ENCODE data around the gene PARD3B. TPM values are rescaled to one million over a fixed set of nuclear protein-coding genes. Genes with fewer than 3 reads are reported as not detected.

Gene PARD3B
- total and polyA plus RNA-seq, 2 of the 13 experiments (the other 11 are each of a cell fraction or from before 2014, with no cell fraction given): 0.71 to 2.3 TPM

GRCh38 chr2:204611764-204612163 lies 66.5 kb downstream of the PARD3B start:
- TF ChIP-seq POLR2G (IDR thresholded peaks at IDR 0.05; ENCODE audit: low read depth, low read length): no peak
- peak; percentile 47 to 65; a peak in 3 of 4 replicates for TF ChIP-seq MAFK (conservative IDR thresholded peaks at IDR 0.05 in 1 of 2, IDR thresholded peaks at IDR 0.05 in 1 of 2; ENCODE audit: low read length in 2 of 2)
- no peak for TF ChIP-seq ZNF260 (CRISPR knock-in tag; IDR thresholded peaks at IDR 0.05; ENCODE audit: borderline replicate concordance, low read depth)
- no peak for TF ChIP-seq GATAD2A (CRISPR knock-in tag; IDR thresholded peaks at IDR 0.05)
- no peak for TF ChIP-seq ZNF777 (CRISPR knock-in tag; IDR thresholded peaks at IDR 0.05)
- no peak for TF ChIP-seq ESRRA (CRISPR knock-in tag; IDR thresholded peaks at IDR 0.05; ENCODE audit: low read depth)
- TF ChIP-seq, protein P1, sequence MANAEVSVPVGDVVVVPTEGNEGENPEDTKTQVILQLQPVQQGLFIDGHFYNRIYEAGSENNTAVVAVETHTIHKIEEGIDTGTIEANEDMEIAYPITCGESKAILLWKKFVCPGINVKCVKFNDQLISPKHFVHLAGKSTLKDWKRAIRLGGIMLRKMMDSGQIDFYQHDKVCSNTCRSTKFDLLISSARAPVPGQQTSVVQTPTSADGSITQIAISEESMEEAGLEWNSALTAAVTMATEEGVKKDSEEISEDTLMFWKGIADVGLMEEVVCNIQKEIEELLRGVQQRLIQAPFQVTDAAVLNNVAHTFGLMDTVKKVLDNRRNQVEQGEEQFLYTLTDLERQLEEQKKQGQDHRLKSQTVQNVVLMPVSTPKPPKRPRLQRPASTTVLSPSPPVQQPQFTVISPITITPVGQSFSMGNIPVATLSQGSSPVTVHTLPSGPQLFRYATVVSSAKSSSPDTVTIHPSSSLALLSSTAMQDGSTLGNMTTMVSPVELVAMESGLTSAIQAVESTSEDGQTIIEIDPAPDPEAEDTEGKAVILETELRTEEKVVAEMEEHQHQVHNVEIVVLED (CRISPR knock-in tag; IDR thresholded peaks at IDR 0.05; ENCODE audit: borderline replicate concordance): no peak
- intact Hi-C loops (cut with micrococcal nuclease; ENCODE audit: unreplicated experiment) (no loop called here), in situ Hi-C loops (cut with HindIII; ENCODE audit: extremely low pct_ligation_motif_present, low pct_unique_long_range_greater_than_20kb) (no loop called here)
- ChIA-PET POLR2A (no interaction called here), CTCF (ENCODE audit: low intra/inter-chr PET ratio, low total read pairs) (no interaction called here)
- no peaks in the 10 kb centered on the region for H3K36me3 ChIP-seq (replicated peaks in 1 of 2; ENCODE audit: control insufficient read depth in 1 of 2, insufficient read depth in 2 of 2, low read length in 2 of 2)
- peak overlapping the region; percentile 37 for H3K4me2 ChIP-seq (ENCODE audit: low read depth, low read length)
- WGBS (ENCODE audit: low lambda C conversion rate): 24% methylated on average over 2 of the region's 2 CpGs
- no peaks in the 10 kb centered on the region for H3K79me2 ChIP-seq (ENCODE audit: insufficient read depth, low read length)
- H3K9me3 ChIP-seq (ENCODE audit: low read length): peaks cover 14% of the 10 kb centered on the region; the same call in 1 of the 2 replicates
- H2AFZ ChIP-seq (ENCODE audit: low read length): peak overlapping the region; percentile 30
- H3K4me1 ChIP-seq (ENCODE audit: insufficient read depth, low read length): peaks cover 25% of the 10 kb centered on the region
- ATAC-seq (peak; percentile 67), FAIRE-seq (no peak), DNase-seq (ENCODE audit: low spot score) (no peak)
- peak overlapping the region; percentile 24 for H3K27ac ChIP-seq (ENCODE audit: extremely low read length, insufficient read depth, low read length)
- BruUV-seq (replicated peaks): no TSS peak
- no peaks in the 10 kb centered on the region for H3K27me3 ChIP-seq (ENCODE audit: control insufficient read depth in 1 of 2, insufficient read depth in 2 of 2, low read length in 2 of 2)
- peak overlapping the region; percentile 37; the same call in 1 of the 2 replicates for H3K9ac ChIP-seq (ENCODE audit: insufficient read depth, low read depth, low read length)
- H3K4me3 ChIP-seq (replicated peaks in 1 of 3; ENCODE audit: insufficient read depth in 1 of 3, low read depth in 2 of 3, low read length in 3 of 3): peak overlapping the region in 2 of 3 experiments; percentile 9 to 22; a peak in 1 of 6 replicates
- H4K20me1 ChIP-seq (ENCODE audit: insufficient read depth, low read length): no peaks in the 10 kb centered on the region

DNA sequence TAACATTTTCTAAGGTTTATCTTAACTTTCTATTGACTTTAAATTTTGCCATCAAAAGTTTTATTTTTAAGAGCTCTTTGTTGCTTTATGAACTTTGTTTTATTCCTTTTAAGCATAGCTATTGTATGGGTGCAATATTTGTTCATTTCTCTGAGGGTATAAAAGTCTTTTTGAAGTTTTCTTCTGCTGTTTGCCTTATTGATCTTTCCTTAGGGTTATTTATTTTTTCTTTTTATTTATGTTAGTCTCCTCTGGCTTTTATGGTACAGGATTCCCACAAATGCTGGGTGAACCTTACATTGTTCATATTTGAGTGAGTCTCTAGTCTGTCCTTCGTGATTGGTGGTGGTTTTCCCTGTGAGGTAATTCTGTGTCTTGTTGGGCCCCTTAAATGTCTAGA lies 68.4 kb downstream of the PARD3B start:
- BruUV-seq (replicated peaks): no TSS peak
- POLR2A ChIA-PET: no interaction called here
- peaks cover 22% of the 10 kb centered on the region; the same call in 1 of the 2 replicates for H3K9me3 ChIP-seq (ENCODE audit: low read length)
- WGBS (ENCODE audit: low lambda C conversion rate): 5% methylated on average over 1 of the region's 1 CpG
- H3K36me3 ChIP-seq (replicated peaks in 1 of 2; ENCODE audit: control insufficient read depth in 1 of 2, insufficient read depth in 2 of 2, low read length in 2 of 2): no peaks in the 10 kb centered on the region
- no peak overlapping the region for H2AFZ ChIP-seq (ENCODE audit: low read length)
- H3K4me2 ChIP-seq (ENCODE audit: low read depth, low read length): 0 out of 2 replicates have a peak overlapping the region, but pooled peaks have one; percentile 34
- H3K79me2 ChIP-seq (ENCODE audit: insufficient read depth, low read length): no peaks in the 10 kb centered on the region
- in situ Hi-C loops (cut with HindIII; ENCODE audit: extremely low pct_ligation_motif_present, low pct_unique_long_range_greater_than_20kb): no loop called here
- CTCF ChIA-PET (ENCODE audit: low intra/inter-chr PET ratio, low total read pairs): no interaction called here
- no peak overlapping the region for H3K4me3 ChIP-seq (replicated peaks in 1 of 3; ENCODE audit: insufficient read depth in 1 of 3, low read depth in 2 of 3, low read length in 3 of 3)
- no peak overlapping the region for H3K9ac ChIP-seq (ENCODE audit: insufficient read depth, low read depth, low read length)
- ATAC-seq (peak; percentile 42), FAIRE-seq (no peak), DNase-seq (ENCODE audit: low spot score) (no peak)
- no peaks in the 10 kb centered on the region for H4K20me1 ChIP-seq (ENCODE audit: insufficient read depth, low read length)
- H3K27me3 ChIP-seq (ENCODE audit: control insufficient read depth in 1 of 2, insufficient read depth in 2 of 2, low read length in 2 of 2): no peaks in the 10 kb centered on the region
- H3K4me1 ChIP-seq (ENCODE audit: insufficient read depth, low read length): peaks cover 25% of the 10 kb centered on the region
- intact Hi-C loops (cut with micrococcal nuclease; ENCODE audit: unreplicated experiment): no loop called here
- H3K27ac ChIP-seq (ENCODE audit: extremely low read length, insufficient read depth, low read length): peak overlapping the region; percentile 6
- TF ChIP-seq, protein P2, sequence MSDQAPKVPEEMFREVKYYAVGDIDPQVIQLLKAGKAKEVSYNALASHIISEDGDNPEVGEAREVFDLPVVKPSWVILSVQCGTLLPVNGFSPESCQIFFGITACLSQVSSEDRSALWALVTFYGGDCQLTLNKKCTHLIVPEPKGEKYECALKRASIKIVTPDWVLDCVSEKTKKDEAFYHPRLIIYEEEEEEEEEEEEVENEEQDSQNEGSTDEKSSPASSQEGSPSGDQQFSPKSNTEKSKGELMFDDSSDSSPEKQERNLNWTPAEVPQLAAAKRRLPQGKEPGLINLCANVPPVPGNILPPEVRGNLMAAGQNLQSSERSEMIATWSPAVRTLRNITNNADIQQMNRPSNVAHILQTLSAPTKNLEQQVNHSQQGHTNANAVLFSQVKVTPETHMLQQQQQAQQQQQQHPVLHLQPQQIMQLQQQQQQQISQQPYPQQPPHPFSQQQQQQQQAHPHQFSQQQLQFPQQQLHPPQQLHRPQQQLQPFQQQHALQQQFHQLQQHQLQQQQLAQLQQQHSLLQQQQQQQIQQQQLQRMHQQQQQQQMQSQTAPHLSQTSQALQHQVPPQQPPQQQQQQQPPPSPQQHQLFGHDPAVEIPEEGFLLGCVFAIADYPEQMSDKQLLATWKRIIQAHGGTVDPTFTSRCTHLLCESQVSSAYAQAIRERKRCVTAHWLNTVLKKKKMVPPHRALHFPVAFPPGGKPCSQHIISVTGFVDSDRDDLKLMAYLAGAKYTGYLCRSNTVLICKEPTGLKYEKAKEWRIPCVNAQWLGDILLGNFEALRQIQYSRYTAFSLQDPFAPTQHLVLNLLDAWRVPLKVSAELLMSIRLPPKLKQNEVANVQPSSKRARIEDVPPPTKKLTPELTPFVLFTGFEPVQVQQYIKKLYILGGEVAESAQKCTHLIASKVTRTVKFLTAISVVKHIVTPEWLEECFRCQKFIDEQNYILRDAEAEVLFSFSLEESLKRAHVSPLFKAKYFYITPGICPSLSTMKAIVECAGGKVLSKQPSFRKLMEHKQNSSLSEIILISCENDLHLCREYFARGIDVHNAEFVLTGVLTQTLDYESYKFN (CRISPR knock-in tag; conservative IDR thresholded peaks at IDR 0.05): peak; percentile 47
- TF ChIP-seq PCBP1 (IDR thresholded peaks at IDR 0.05; ENCODE audit: borderline replicate concordance, low read depth, low read length) (no peak), TGIF2 (CRISPR knock-in tag; IDR thresholded peaks at IDR 0.05) (no peak), SOX5 (CRISPR knock-in tag; IDR thresholded peaks at IDR 0.05; ENCODE audit: borderline replicate concordance) (peak; percentile 63; the same call in 1 of the 2 replicates), SOX13 (IDR thresholded peaks at IDR 0.05) (no peak), SOX13 (CRISPR knock-in tag; conservative IDR thresholded peaks at IDR 0.05 in 1 of 2, IDR thresholded peaks at IDR 0.05 in 1 of 2) (peak in 1 of 2 experiments; percentile 45; a peak in 1 of 4 replicates), RARA (CRISPR knock-in tag; IDR thresholded peaks at IDR 0.05) (peak; percentile 11; the same call in 1 of the 2 replicates)

All from HepG2 (cell line).